Endothelial cell of umbilical vein (primary cell): ENCODE results near the gene FUT8. TPM values are rescaled to one million over a fixed set of nuclear protein-coding genes. Genes with fewer than 3 reads are reported as not detected.
A peak's percentile ranks its signal among the peaks of the same experiment; 100 is the strongest.

Experiments used
- BruUV-seq: library from RNA; stranded (reverse); fragments of 400-500 nt; replicated peaks from 2 replicates; lab custom pipeline; 2021; lab: Mats Ljungman, UMichigan
- CTCF ChIA-PET: fragments of 300-600, 350-600 bp; sonication (Branson Sonifier 250); formaldehyde crosslinking; loops from one replicate; lab custom pipeline; 2021; ENCODE audit warnings: antibody characterized with exemption, inconsistent platforms; lab: Charles Lee
- POLR2A ChIA-PET: fragments of 300-600, 350-600 bp; sonication (Branson Sonifier 250); formaldehyde crosslinking; loops from one replicate; lab custom pipeline; 2021; ENCODE audit warnings: antibody characterized with exemption, inconsistent platforms; lab: Charles Lee
- DNase-seq: peaks from one replicate; pipeline ENCODE4 v3.0.0-alpha.2; 2011; ENCODE audit warnings: low read depth, low spot score
- FAIRE-seq: peaks from 2 replicates; lab custom pipeline; 2011; peaks lifted over from hg19 to GRCh38; lab: Jason Lieb, UNC
- H2AFZ ChIP-seq: 2 replicates; pipeline ENCODE4 v1.6.0; 2012; ENCODE audit warnings: low read depth, low read length, control low read depth, inconsistent platforms
- H3K27ac ChIP-seq: 2 replicates; pipeline ENCODE4 v1.5.1; 2011; ENCODE audit warnings: low read depth, mild to moderate bottlenecking, control low read depth, low read length, moderate library complexity; ENCODE audit not compliant: insufficient read depth
- H3K27me3 ChIP-seq, 2 experiments: 2 replicates each; pipeline versions ENCODE4 v1.6.0 to v1.6.1; 2011; ENCODE audit warnings: low read length in 2 of 2, mixed read lengths in 1 of 2; ENCODE audit not compliant: control insufficient read depth in 2 of 2, insufficient read depth in 2 of 2
- H3K36me3 ChIP-seq, 2 experiments: 2 replicates in 1 of 2; 3 replicates in 1 of 2; pipeline ENCODE4 v1.5.1; 2011; ENCODE audit warnings: low read length in 2 of 2, mild to moderate bottlenecking in 1 of 2, moderate library complexity in 1 of 2; ENCODE audit not compliant: control insufficient read depth in 2 of 2, insufficient read depth in 2 of 2; ENCODE audit errors: extremely low read depth in 1 of 2
- H3K4me1 ChIP-seq: 3 replicates; pipeline ENCODE4 v1.5.1; 2011; ENCODE audit warnings: mild to moderate bottlenecking, low read length; ENCODE audit not compliant: control insufficient read depth, insufficient read depth; ENCODE audit errors: extremely low read depth
- H3K4me2 ChIP-seq: 2 replicates; pipeline ENCODE4 v1.6.1; 2011; ENCODE audit warnings: low read length, control low read depth, mixed read lengths; ENCODE audit not compliant: insufficient read depth
- H3K4me3 ChIP-seq, 3 experiments: fragments of 200-600 bp in 1 of 3; sonication (generic), shearing (Covaris generic) in 1 of 3; replicated peaks in 1 of 3; 2 replicates each; pipeline ENCODE4 v1.5.1; 2011 to 2016; ENCODE audit warnings: control low read depth in 3 of 3, low read length in 3 of 3, mild to moderate bottlenecking in 2 of 3, inconsistent platforms in 1 of 3, low read depth in 1 of 3, moderate library complexity in 1 of 3; ENCODE audit not compliant: insufficient read depth in 1 of 3
- H3K79me2 ChIP-seq: 2 replicates; pipeline ENCODE4 v1.6.0; 2012; ENCODE audit warnings: low read length, inconsistent platforms; ENCODE audit not compliant: control insufficient read depth, insufficient read depth
- H3K9ac ChIP-seq: replicated peaks from 2 replicates; pipeline ENCODE3; 2011; ENCODE audit warnings: low read length, control low read depth; ENCODE audit not compliant: insufficient read depth; ENCODE audit errors: extremely low read depth
- H3K9me1 ChIP-seq: replicated peaks from 3 replicates; pipeline ENCODE4 v1.6.0; 2011; ENCODE audit warnings: mild to moderate bottlenecking, low read length; ENCODE audit not compliant: control insufficient read depth, insufficient read depth; ENCODE audit errors: extremely low read depth
- H3K9me3 ChIP-seq: replicated peaks from 2 replicates; pipeline ENCODE4 v1.5.1; 2012; ENCODE audit warnings: low read length, inconsistent platforms; ENCODE audit not compliant: control insufficient read depth, insufficient read depth
- H4K20me1 ChIP-seq: replicated peaks from 2 replicates; pipeline ENCODE3; 2011; ENCODE audit warnings: mild to moderate bottlenecking, low read length; ENCODE audit not compliant: control insufficient read depth, insufficient read depth; ENCODE audit errors: extremely low read depth
- EZH2 ChIP-seq: IDR thresholded peaks from 2 replicates; pipeline ENCODE4 v1.6.1; 2012; ENCODE audit warnings: borderline replicate concordance, low read depth, mild to moderate bottlenecking, moderate library complexity, low read length, inconsistent platforms; ENCODE audit not compliant: severe bottlenecking
- JUN ChIP-seq: IDR thresholded peaks from 2 replicates; pipeline ENCODE4 v1.6.1; 2011; ENCODE audit warnings: borderline replicate concordance, low read depth; ENCODE audit not compliant: insufficient read length, insufficient read depth
- MYC ChIP-seq: IDR thresholded peaks from one replicate; pipeline ENCODE4 v1.6.1; 2011; ENCODE audit warnings: mild to moderate bottlenecking, low read depth, low read length
- dilution Hi-C: fragments of 300-500 bp; cut with MboI; formaldehyde crosslinking; loops from one replicate; pipeline ENCODE4 v1.15.0; 2019; ENCODE audit warnings: low sequenced_read_pairs; ENCODE audit not compliant: extremely low pct_ligation_motif_present
- intact Hi-C: fragments of 100-400 bp; cut with micrococcal nuclease; formaldehyde crosslinking; loops from one replicate; pipeline ENCODE4 v1.10.0; 2022
- polyA plus RNA-seq, 4 experiments: library from polyadenylated mRNA; depleted of rRNA in 3 of 4; stranded (reverse) in 3 of 4; unstranded in 1 of 4; fragments of >200 nt; gene quantifications; 2 replicates each; pipeline versions ENCODE4 v1.2.1 to v1.2.3, GENCODE V29; 2011 to 2012; ENCODE audit warnings: missing spikeins in 1 of 4
- total RNA-seq: library from RNA; stranded (reverse); gene quantifications from 2 replicates; pipeline ENCODE4 v1.2.3, GENCODE V29; 2021
- TF ChIP-seq, protein P1 (sequence below), 2 donors: IDR thresholded peaks; 1 replicate in 1 of 2; 2 replicates in 1 of 2; pipeline ENCODE4 v1.5.1; 2011; ENCODE audit warnings: low read length in 2 of 2, mild to moderate bottlenecking in 2 of 2, moderate library complexity in 2 of 2, control low read depth in 1 of 2, inconsistent platforms in 1 of 2, low read depth in 1 of 2; ENCODE audit not compliant: insufficient read depth in 1 of 2; ENCODE audit errors: extremely low read depth in 1 of 2

FUT8 gene
- total and polyA plus RNA-seq, 2 donors (not counting 3 experiments of a cell fraction or from before 2014, with no cell fraction given): 16.7 to 38.8 TPM

DNA sequence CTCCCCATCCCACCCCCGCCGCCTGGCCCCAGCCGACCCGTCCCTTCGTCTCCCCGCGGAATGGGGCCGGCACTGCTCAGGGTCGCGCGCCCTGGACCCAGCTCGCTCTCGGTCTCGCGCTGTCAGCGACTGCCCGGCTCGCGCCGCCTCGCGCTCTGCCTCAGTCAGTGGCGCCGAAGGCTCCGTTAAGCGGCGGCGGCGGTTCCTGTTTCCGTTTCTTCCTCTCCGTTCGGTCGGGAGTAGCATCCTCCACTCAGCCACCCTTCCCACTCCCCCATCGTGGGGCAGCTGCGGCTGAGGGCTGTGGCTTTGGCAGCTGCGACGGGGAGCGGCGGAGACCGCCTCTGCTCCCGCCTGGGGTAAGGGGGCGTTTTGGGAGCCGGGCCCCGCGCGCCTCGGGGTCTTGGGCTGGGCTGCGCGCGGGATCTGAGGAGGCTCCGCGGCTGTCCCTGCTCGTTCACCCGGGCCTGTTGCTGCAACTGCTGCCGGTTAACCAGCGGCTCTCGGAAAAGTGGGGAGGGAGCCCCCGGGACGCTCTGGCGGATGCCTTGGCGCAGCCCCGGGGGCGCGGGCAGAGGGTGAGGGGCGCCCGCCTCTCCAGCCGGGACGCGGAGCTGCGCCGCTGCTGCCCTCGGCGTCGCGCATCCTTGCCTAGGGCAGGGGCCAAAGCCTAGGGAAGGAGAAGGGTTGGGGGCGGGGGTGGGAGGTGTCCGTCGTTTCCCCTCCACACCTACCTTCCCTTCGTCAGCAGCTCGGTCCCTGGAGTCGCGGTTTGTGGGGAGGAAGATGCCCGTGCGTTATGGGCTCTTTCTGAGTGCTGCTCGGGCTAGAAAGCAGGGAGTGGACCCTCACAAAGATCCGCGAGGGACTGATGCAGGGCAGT lies 567 bp downstream of the FUT8 start:
- TF ChIP-seq MYC (no peak), JUN (no peak), EZH2 (no peak)
- TF ChIP-seq, protein P1, sequence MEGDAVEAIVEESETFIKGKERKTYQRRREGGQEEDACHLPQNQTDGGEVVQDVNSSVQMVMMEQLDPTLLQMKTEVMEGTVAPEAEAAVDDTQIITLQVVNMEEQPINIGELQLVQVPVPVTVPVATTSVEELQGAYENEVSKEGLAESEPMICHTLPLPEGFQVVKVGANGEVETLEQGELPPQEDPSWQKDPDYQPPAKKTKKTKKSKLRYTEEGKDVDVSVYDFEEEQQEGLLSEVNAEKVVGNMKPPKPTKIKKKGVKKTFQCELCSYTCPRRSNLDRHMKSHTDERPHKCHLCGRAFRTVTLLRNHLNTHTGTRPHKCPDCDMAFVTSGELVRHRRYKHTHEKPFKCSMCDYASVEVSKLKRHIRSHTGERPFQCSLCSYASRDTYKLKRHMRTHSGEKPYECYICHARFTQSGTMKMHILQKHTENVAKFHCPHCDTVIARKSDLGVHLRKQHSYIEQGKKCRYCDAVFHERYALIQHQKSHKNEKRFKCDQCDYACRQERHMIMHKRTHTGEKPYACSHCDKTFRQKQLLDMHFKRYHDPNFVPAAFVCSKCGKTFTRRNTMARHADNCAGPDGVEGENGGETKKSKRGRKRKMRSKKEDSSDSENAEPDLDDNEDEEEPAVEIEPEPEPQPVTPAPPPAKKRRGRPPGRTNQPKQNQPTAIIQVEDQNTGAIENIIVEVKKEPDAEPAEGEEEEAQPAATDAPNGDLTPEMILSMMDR (IDR thresholded peaks at IDR 0.05; ENCODE audit: extremely low read depth in 1 of 2, insufficient read depth in 1 of 2, low read depth in 1 of 2, low read length in 2 of 2): peak in 1 of 2 donors; percentile 8
- H2AFZ ChIP-seq: peak overlapping the region; percentile 94
- peaks cover 18% of the 10 kb centered on the region for H3K4me1 ChIP-seq
- no peaks in the 10 kb centered on the region for H3K36me3 ChIP-seq
- H3K79me2 ChIP-seq: peaks cover 40% of the 10 kb centered on the region
- H3K4me2 ChIP-seq: peak overlapping the region; percentile 87
- intact Hi-C loops: loop anchor here (1.0 to 5.0 kb wide), 6 partner anchors 174 to 546 kb away; partner anchors contain the start of genes FNTB and MAX
- peak overlapping the region; percentile 75 to 96 (median 85) for H3K4me3 ChIP-seq
- dilution Hi-C loops: no loop called here
- H4K20me1 ChIP-seq: no peaks in the 10 kb centered on the region
- no peaks in the 10 kb centered on the region for H3K27me3 ChIP-seq
- H3K9me1 ChIP-seq: no peaks in the 10 kb centered on the region
- H3K9ac ChIP-seq: peak overlapping the region; percentile 50
- FAIRE-seq: peak; percentile 55
- peak overlapping the region; percentile 61 for H3K27ac ChIP-seq
- H3K9me3 ChIP-seq: no peaks in the 10 kb centered on the region
- CTCF ChIA-PET: interaction anchor here (0.5 to 13.1 kb wide), 20 partner anchors 13 to 547 kb away, joined by 3 to 926 read pairs (median 6); partner anchors contain the start of gene MAX
- DNase-seq: peak; percentile 65
- POLR2A ChIA-PET: no interaction called here
- BruUV-seq: no TSS peak
